NCI-H226 (cell line): Measurements from ENCODE around the gene MRPL36.

Experiments used
- DNase-seq: peaks from one replicate; pipeline ENCODE4 v3.0.0-alpha.2; 2015

MRPL36 gene

DNA sequence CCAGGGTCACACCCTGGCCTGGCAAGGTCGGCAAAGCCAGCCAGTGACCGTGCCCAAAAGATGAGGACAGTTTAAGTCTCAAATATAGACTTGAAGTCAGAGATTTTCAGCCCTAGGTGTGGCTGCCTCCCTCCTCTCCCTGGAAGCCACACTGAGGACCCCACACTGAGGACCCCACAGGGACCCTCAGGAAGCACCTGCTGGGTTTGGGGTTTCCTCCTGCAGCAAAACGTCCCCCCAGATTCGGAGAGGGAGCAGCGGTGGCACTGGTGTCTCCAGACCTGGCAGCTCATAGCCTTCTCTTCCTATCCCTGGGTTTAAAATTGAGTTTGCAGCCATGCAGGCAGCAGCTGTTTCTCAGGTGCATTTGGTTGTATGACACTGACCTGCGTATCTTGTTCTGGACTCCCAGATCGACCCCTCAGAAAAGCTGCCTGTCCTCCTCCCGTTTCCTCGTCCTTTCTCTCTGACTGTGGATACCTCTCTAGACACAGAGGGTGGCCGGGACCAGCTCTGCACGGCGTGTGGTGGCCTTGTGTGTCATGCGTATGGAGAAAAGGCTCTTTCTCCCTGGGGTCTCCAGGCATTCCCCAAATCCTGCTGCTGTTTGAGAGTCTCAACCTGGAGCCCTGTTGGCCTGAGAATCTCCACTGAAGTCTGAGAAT lies 36.6 kb downstream of the MRPL36 start:
- no peak for DNase-seq

DNA sequence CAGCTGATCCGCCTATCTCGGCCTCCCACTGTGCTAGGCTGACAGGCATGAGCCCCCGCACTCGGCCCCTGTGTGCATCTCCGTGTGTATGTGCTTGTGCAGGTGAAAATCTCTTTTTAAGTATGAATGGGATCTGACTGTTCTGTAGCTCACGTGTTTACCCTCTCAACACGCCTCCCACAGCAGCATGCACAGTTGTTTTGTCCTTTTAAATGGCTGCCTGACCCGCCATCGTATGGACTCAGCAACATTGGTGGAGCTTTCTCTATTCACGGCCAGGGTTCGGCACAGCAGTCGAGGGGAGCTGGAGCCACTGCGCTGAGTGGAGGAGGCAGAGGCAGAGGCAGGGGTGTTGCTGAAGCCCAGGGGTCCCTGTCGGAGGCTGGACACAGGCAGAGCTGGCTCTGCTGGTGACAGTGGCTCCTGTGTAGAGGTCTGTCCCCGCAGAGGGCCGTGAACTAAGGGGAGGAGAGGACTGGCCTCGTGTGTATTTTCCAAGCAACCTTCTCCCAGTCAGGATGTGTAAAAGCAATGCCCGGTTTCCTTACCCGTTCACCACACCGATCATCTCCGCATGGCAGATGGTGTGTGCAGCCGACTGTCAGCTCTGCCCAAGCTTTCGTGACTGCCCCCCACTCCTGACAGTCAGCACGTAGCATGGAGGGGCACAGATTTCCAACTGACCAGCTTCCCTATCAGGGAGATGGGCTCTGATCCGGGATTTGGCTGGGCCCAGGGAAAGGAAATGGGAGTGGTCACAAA lies 37.3 kb downstream of the MRPL36 start:
- no peak for DNase-seq

DNA sequence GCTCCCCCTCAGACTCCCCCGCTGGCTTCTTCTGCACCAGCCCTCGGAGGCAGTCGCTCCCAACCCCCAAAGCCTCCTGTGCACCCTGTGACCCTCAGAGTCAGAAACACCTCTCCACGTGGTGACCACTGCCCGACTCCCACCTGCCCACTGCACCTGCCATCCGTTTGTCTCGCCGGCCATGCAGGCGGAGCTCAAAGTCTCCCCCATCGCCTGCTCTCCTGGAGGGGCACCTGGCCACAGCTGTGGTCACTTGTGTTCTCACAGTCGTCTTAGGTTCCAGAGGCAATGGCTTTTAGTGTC lies 38.2 kb downstream of the MRPL36 start:
- DNase-seq, result no peak

DNA sequence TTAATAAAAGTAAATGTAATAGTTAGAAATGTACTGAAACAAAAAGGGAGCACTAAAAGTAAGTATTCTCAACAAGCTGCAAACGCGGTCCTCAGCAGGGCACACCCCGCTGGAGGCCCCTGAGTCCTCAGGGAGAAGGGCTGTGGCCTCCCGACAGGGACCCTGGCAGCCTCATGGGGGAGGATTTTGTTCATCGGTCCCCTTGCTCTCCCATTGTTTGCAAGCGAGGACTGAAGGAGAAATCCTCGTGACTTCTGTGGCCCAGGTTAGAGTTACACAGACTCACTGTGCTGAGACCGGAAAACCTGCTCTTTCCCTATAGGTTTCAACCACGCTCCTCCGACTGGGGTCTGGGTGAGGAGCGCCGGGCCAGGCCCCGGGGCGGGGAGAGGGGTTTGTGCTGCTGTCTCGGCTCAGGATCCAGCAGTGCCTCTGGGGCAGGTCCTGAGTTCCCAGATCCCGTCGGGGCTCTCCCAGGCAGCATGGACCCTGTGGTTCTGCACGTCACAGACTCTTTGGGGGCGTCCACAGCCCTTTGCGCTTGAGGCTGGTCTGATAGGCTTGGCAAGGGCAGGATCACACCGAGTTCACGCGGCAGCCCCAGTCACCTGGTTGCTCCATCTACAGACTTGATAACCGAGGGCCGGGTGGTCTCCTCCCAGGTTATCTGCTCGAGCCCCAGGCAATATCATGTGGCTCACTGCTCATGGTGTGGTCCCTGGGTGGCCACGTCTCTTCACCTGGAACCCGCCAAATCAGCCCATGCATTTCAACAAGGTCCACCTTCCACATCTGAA lies 38.8 kb downstream of the MRPL36 start:
- DNase-seq, result no peak

DNA sequence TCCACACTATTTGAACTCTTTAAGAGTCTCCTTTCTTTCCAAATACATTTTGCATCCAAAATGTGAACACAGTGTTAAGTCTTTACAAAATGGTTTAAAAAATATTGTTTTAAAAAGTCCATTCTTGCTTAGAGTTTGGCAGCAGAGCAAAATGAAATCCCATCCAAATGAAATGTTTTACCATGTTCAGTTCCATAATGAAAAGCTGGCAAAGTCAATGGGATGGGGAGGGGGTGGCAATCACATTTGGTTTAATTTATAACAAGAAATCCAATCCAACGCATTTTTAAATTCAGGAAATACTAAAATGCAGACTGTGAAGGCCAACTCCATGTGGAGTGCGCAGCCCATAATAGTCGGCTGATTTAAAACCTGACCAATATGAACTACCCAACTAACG lies 39.4 kb downstream of the MRPL36 start:
- DNase-seq, result no peak

DNA sequence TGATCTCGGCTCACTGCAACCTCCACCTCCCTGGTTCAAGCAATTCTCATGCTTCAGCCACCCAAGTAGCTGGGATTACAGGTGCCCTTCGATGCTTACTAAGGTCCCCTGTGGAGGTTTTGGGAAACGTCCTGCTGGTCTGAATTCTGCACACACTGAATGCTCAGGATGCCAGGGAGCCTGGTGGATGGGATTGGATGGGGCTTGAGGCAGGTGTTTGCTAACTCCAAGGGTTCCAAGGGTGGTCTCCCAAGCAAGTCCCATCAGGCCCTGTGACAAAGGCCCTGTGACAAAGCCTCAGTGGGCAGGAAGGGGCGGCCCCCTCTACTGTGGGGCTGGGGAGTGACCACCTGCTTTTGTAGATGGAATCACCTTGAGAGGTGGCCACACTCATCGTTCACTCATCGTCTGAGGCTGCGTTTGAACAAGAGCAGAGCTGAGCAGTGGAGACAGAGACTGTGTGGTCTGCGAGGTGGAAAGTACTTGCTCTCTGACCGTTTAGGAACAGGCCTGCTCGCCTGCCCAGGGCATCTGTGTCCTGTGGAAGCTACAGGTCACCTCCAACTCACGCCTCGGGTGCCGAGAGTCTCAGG lies 40.2 kb downstream of the MRPL36 start:
- DNase-seq, result no peak

DNA sequence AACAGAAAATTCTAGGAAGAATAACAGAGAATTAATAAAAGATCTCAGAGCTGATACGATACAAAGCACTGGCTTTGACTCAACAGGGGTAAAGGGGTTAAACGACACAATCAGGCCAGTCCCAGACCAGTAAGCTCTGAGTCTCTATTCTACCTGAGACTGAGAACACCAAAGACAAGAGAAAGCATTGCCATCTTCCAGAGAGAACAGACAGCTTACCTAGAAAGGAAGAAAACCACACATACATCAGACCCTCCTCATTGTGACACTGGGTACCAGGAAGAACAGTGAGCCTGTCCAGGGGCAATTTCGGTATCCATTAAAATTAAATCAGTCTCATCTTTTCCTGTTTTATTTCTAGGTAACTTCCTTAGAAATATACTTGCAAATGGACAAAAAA lies 41.1 kb downstream of the MRPL36 start:
- DNase-seq, result no peak

DNA sequence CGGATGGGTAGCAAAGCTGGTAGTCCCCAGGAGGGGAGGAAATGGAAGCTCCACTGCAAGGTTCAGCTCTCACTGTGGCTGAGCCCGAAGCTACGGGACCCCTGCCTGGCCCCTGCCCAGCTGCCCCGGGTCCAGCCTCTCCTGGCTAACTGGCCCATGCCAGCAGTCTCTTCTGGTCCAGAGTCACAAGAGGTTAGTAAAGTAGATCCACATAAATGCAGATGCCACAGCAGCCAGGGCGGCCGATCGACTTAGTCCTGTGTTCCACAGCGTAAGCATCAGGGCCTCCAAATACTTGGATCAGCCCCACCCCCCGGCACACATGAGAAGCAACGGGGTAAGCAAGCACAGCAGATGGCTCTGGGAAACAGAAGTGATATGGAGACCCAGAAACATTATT lies 42.1 kb downstream of the MRPL36 start:
- no peak for DNase-seq

DNA sequence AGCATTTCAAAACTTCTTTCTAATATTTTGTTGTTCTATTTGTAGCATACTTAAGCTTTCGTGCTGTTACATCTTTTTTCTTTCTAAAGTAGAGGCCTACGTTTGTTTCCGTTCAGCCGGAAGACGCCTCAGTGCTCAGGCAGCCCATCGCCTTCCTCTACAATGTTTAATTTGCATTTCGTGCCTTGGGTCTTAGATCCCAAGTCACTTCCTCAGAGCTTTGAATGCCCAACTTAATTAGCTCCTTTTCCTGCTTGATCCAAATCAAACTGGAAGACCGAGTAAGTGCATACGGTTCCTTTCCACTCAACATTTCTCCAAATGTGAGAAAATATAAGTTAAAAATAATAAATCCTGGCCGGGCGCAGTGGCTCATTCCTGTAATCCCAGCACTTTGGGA lies 43.2 kb downstream of the MRPL36 start:
- DNase-seq, result no peak

DNA sequence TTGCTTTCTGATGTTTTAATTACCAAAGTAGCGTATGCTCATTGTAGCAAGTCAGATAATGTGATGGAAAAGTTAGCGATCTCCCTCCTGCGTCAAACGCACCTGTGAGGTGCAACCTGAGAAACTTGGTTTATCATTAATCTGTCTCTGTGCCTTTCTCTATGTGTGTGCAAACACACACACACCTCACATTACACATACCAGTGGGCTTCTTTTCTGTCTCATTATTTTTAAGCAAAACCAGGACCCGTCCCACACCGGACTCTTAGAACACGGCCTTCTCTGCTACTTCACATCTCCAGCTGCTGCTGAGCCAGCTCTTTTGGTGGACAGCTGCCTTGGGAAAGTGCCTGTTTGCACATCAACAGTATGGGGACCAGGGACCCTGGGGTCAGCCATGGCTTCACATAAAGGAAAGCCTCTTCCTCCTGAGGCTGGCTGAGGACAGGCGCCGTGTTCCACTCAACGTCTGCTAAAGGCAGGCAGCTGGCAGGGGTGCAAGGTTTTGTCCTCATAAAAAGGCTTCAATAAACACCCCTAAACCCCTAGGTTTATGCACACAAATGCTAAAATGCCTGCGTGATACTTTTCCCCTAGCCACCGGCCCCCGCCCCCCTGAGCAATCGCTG lies 44.2 kb downstream of the MRPL36 start:
- DNase-seq, result no peak

DNA sequence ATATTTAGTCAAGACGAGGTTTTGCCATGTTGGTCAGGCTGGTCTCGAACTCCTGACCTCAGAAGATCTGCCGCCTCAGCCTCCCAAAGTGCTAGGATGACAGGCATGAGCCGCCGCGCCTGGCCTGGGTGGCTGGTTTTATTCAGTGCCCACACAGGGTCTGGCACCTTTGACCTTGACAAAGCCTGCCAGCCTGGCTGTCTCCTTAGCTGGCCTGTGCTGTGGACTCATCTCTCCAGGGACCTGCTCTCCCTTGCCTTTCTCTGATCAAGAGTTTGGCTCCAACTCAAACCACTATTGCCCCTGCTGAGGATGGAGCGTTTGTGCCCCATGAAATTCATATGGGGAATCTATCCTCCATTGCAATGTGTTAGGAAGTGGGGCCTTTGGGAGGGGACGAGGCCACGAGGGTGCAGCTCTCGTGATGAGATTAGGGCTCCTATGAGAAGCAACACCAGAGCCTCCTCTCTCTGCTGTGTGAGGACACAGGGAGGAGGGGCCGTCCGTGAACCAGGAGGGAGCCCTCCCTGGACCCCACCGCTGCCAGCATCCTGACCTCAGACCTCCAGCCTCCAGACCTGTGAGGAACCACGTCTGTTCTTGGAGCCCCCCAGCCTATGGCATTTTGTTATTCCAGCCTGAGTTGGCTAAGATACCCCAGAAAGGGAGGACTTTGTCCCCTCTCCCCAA lies 45.0 kb downstream of the MRPL36 start:
- no peak for DNase-seq

DNA sequence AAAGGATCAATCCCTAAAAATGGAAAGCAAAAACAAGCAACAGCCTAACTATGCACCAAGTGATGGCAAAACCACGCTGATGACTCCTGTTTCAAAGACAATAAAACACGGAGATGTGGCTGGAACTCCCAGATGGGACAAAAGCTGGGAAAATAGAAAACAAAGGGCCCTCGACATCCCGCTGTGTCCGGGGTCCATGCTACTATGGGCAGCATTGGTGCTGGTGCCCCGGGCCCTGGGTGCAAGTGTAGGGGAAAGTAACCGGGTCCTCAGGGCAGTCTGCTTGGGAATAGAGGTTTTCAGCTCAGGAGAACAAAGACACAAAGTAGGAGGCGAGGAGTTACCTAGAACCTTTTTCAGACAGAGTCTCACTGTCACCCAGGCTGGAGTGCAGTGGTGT lies 46.1 kb downstream of the MRPL36 start:
- DNase-seq, result no peak

DNA sequence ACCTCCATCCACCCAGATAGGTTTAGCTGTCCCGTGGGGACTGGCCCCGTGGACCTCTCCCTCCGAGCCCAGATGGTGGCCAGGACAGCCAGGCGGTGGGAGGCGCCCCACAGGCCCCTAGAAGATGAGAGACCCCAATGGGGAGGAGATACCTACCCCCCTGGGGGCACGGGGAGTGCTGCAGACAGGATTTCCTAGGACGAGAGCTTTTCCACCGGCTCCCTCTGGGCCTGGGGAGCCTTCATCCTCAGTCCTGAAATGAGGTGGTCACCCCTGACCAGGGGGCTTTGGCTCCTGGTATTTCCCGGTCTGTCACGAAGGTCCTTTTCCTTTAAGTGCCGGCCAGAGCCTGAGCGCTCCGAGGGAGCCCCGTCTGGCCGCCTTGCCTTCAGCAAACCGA lies 46.8 kb downstream of the MRPL36 start:
- no peak for DNase-seq

DNA sequence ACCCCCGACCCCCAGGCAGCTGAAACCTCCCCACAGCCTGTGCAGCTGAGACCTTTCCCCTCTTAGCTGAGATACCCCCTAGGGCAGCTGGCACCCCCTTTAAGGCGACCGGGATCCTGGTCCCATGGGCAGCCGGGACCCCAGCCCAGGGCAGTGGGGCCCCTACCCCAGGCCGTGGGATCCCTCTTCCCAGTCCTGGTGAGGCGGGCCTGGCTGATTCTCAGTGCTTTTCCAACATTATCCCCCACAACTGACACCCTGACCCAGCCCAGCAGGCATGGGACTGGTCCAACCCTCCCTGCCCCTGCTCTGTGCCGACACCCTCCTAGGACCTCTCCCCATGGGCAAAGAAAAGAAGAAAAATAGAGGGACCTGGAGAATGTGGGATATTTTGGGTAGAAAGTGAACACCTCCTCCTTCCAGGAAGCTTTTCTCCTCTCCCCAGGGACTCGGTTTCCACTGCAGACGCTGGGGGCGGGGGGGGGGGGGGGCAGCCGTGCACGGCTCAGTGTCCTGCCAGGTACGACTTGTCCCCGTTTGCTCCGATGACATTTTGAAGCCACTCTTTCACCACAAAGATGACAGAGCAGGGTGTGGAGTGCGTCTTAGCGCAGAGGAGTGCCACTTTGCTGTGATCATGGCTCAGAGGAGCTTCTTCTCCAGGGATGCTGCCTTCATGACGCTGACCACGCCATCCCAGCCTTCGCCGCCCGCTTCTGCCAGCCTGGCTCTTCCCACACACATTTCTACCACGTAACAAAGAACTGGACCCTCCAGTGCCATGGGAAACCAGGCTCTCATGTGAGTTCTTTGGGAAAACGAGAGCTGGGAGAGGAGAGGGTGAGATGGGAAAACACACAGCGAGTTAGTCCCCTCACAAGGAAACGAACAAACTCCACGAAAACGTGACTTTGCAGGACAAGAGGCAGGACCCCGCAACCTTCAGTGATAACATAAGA lies 47.5 kb downstream of the MRPL36 start:
- DNase-seq, result no peak

DNA sequence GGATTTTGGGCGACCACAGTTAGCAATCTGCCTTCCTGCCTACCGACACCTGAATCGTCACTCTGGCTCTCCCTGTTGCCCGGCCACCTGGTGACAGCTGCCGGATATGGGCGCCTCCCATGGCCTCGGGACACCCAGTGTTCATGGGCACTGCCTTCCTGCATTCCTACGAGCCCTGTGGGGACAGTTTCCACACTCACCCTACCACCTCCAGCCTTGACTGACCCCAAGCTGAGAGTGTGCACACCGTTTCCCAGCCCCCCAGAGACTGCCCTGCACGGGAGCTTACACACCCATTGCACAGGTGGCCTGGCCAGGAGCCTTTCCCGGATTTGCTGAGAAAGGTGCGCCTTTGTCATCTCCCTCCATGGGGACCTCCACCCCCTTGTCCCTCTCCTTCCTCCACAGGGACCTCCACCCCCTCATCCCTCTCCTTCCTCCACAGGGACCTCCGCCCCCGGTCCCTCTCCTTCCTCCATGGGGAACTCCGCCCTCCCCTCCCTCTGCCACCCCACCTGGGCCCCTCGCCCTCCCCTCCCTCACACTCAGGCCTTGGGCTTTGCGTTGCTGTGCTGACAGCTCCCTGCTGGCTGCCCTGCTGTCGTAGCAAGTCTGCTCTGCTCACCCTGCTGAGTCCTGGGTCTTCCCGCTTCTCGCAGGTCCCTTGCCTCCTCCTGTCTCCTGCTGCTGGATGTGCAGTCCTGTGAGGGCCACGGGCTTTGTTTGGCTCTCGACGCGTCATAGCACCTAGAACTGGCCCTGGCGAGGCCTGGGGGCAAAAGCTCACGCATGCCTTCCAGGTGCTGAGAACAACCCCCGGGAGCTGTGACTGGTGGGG lies 48.4 kb downstream of the MRPL36 start:
- DNase-seq, result no peak

DNA sequence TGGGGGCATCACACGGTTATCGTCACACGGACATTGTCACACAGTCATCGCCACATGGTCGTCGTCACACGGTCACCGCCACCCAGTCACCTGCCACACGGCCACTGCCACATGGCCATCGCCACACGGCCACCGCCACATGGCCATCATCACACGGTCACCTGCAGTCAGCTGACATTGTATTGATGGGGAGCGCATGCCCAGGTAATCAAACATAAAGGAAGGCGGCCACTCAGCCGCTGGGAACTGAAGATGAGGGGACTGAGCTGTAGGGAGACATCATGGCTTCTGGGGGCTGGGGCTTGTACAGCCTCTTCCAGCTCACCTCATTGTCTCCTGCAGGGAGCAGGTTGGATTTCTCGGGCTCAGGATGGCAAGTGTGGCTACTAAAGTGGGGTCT lies 49.2 kb downstream of the MRPL36 start:
- DNase-seq, result no peak

DNA sequence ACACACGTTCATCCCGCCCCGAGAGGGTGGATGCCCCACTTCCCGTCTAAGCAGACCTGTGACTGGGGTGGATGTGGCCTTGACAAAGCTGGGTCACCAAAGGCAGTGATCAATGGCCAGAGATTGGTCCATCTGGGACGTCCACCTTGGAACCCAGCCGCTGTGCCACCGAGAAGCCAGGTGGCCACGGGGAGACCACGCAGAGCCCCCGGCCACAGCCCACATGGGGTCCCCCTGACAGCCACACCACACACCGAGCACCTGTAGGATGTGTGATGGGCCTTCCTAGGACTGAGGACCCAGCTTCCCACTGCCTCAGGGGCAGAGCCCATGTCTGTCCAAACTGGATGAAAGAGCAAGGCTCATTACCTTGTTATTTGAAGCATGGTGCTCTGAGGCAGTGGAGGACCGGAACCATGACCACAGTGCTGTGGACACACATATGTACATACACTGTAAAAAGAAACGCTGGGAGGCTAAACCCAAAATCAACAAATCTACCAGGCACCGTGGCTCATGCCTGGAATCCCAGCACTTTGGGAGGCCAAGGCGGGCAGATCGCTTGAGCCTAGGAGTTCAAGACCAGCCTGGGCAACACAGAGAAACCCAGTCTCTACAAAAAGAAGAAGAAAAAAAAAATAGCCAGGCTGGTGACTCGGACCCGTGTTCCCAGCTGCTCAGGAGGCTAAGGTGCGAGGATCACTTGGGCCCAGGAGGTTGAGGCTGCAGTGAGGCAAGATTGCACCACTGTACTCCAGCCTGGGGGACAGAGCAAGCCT lies 50.1 kb downstream of the MRPL36 start:
- DNase-seq, result no peak

DNA sequence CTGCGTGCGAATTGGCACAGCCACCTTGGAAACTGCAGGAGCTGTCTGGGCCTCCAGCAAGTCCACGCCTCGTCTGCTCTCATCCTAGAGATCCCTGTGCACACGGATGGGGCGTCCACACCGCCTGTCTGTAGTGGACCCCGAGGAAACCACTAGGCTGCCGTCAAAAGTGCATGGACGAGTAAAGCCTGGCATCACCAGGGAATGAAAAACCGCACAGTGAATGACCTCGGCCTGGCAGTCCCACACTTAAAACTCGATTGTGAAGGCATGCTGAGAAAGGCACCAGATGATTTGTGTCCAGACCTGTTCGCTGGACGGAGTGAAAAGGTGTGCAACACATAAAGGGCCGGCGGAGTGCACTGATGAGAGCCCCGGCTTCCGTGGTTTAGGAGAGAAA lies 50.8 kb downstream of the MRPL36 start:
- DNase-seq, result no peak
